Skin of body (tissue), 2 donors: Measurements from ENCODE around the gene TEN1. TPM values are rescaled to one million over a fixed set of nuclear protein-coding genes. Genes with fewer than 3 reads are reported as not detected.

Experiments used
- DNase-seq: peaks from one replicate; lab custom pipeline; 2025; lab: John Stamatoyannopoulos, UW
- total RNA-seq: library from RNA; depleted of rRNA; stranded (reverse); fragments of >200 nt; gene quantifications from one replicate; pipeline ENCODE4 v1.2.3, GENCODE V29; 2014

The TEN1 gene
- total RNA-seq, 1 donor from 2014 or later: 16.0 TPM

DNA sequence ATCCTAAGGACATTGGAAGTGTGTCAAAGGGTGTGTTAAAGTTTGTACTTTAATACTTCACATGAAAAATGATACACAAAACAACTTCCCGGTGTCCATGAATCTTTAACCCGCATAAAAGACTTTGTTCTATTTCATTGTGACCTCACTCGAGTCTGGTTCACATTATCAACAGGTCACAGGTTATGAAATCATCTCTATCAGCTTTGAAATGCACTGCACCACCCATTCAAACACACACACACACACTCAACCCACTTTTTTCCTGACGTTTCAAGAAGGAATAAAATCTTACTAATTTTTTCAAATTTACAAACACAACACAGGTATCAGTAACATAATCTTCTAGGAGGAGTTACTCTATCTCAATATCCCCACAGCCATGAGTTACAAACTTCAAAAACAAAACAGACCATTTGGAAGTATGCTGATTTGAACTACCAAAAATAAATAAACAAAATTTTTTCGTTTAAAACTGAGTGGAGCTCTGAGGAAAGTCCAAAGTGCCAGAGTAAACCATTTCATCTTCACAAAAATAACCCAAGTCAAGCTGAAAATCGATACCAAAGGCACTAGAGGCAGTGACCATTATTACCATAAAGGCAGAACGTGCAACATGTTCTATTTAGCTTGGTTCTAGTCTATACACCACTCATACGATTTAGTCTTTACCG, 2.7 kb upstream of the TEN1 start:
- no peak for DNase-seq

GRCh38 chr17:75979705-75980187, 706 bp downstream of the TEN1 start:
- no peak for DNase-seq

GRCh38 chr17:75980188-75981018, 1.4 kb downstream of the TEN1 start:
- no peak for DNase-seq

GRCh38 chr17:75981019-75981615, 2.1 kb downstream of the TEN1 start:
- DNase-seq: no peak

DNA sequence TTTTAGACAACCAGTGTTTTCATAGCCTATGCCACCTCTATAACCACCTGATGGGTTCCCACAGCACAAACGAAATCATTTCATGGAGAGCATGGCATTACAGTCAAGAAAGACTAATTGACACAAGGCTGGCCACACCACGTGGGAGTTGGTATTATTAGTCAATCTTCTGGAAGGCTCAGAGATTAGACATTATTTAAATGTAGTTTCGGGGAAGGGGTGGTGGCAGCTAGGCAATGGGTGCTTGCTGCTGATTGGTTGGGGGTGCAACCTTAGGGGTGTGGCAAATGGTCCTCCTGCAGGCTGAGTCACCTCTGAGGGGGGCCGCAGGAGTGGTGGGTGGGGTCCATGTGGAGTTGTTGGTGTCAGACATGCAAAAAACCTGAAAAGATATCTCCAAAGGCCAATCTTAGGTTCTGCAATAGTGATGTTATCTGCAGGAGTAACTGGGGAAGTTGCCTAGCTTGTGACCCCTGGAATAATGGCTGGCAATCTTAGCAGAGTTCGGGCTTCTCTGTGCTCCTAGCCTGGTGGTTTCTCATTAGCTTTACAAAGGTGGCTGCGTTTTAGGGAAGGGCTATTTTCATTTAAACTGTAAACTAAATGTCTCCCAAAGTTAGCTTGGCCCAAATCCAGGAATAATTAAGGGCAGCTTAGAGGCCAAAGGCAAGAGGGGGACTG, 4.6 kb downstream of the TEN1 start:
- no peak for DNase-seq

DNA sequence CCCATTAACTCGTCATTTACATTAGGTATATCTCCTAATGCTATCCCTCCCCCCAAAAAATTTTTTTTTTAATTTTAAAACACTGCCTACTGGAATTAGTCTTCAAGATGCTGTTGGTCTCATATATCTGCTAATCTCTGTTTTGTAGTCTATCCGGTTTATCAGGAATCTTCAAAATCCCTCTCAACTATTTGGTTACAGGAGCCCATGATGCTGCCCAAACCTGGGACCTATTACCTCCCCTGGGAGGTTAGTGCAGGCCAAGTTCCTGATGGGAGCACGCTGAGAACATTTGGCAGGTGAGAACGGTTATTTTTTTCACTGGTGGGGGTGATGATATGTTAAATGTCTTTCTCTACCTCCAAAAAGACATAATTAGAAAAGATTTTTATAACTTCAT, 6.9 kb downstream of the TEN1 start:
- no peak for DNase-seq

DNA sequence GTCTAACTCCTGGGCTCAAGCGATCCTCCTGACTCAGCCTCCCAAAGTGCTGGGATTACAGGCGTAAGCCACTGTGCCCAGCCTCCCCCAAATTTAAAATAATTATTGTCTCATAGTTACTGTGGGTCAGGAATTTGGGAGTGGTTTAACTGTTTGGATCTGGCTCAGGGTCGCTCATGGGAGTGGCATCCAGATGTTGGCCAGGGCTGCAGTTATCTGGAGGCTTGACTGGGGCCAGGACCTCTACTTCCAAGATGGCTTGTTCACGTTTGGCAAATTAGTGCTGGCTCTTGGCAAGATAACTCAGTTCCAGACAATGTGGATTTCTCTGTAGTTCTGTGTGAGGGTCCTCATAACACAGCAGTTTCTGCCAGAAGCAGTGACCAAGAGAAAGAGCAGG, 8.0 kb downstream of the TEN1 start:
- DNase-seq: no peak

DNA sequence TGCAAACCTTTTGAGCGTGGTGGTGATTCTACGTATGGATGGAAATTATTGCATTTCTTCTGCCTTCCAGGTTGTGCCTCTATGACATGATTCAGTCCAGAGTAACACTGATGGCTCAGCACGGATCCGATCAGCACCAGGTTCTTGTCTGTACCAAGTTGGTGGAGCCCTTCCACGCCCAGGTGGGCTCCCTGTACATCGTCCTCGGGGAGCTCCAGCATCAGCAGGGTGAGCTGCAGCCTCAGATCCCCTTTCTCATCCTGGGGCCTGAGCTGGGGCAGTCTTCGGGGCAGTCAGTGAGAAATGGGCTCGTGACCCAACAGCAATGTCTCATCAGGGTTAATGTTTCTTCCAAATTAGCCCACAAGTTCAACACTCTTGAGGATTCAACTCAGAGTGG, 12.4 kb downstream of the TEN1 start:
- no peak for DNase-seq

DNA sequence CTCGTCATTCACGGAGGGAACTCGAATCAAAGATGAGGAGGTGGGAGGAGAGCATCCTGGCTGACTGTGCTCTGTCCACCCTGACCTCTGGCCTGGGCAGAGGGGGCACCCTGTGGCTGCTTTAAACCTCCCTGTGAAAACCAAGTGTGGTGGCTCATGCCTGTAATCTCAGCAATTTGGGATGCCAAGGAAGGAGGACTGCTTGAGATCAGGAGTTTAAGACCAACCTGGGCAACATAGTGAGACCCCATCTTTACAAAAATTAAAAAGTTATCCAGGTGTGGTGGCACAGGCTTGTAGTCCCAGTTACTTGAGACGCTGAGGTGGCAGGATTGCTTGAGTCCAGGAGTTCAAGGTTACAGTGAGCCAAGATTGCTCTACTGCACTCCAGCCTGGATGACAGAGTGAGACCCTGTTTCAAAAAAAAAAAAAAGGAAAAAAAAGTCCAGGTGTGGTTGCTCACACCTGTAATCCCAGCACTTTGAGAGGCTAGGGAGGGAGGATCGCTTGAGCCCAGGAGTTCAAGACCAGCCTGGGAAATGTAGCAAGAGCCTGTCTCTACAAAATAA, 15.8 kb downstream of the TEN1 start:
- no peak for DNase-seq

DNA sequence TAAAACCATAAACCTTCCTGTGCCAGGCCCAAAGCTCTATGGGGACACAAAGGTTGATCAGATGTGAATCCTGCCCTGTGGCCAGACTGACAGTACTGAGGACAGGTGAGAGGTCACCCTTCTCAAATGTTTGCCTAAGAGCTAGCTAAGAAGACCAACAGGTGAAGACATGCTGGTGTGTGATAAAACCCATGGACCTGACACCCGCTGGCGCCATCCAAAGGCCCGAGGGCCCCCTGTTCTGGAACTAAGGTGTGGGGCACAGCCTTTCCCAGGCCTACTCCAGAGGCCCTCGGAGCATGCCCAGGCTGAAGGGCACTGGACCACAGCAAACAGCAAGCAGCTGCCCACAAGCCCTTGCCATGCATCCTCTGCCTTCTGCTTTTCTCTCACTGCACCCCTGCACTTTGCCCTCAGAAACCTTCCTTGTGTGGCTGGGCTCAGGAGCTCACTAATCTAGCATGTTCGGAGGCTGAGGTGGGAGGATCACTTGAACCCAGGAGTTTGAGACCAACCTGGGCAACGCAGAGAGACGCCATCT, 16.4 kb downstream of the TEN1 start:
- no peak for DNase-seq

GRCh38 chr17:75996665-75997590, 17.9 kb downstream of the TEN1 start:
- no peak for DNase-seq

DNA sequence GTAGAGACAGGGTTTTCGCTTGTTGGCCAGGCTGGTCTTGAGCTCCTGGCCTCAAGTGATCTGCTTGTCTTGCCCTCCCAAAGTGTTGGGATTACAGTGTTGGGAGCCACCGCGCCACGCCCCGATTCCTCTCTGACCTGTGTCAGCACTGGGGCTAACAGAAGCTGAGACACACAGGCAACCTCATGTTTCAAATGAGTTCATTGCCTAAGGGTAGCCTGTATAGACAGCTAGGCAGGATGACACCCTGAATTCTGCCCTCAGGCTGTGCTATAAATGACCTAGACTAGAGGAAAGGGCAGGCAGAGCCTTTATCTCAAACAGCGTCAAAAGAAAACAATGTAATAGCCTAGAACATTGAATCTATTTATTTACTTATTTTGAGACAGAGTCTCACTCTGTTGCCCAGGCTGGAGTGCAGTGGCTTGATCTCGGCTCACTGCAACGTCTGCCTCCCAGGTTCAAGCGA, 19.3 kb downstream of the TEN1 start:
- DNase-seq: no peak

DNA sequence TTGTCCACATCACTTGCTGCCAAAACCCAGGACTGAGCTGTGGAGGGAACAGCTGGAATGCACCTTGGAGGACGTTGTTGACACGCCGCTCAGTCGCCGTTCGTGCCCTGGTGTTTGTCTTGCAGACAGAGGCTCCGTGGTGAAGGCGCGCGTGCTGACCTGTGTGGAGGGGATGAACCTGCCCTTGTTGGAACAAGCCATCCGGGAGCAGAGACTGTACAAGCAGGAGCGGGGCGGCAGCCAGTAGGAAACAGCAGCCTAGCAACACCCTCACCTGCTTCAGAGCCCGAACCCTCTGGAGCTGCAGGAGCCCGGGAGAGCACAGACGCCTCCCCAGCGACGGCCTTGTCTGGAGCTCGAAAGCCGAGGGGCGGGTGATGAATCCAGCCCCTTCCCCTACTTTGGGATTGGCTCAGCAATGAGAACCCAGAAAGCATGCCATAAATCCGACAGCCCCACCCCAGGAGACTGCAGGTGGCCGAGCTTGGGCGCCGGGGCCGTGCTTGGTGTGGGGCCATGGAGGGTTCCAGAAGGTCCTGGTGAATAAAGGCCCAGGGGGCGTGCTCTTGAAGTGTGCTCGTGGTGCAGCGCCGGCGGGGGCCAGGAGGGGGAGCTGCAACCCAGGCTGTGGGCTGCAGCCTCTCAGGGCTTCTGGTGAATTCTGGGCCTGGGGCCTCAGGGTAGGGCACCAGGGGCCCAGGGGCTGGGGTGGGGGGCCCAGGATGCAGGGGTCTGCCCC, 21.1 kb downstream of the TEN1 start:
- DNase-seq: no peak

DNA sequence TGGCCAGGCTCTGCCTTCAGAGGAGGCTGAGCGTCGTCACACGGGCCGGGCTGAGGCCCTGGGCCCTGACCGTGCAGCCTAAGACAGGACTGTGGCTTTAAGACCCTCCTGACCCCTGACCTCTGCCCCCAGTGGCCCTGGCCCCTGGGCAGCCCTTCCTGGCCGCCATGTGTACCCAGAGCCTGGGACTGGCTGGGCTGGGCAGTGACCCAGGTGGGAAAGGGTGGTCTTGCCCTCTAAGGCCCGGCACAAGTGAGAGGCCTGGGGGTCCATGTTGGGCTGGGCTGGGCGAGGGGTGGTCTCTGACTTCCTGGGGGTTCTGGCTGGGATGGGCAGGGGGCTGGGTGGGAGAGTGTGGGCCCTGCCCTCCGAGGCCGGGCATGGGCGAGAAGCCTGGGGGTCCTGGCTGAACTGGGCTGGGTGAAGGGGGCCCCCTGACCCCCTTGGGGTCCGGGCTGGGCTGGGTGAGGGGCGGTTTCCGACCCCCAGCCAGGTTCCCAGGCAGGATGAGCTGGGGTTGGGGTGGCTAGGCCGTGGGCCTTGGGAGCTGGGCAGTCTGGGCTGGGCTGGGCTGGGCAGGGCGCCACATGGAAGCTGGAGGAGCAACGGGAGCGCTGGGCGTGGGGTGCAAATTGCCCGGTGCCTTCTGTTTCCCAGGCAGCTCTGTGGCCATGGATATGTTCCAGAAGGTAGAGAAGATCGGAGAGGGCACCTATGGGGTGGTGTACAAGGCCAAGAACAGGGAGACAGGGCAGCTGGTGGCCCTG, 21.9 kb downstream of the TEN1 start, which contains the start of gene CDK3:
Gene CDK3 (plus strand): TSS at position 101 of the 767 bp plus-strand sequence. CDS start 571 bp downstream, at position 672.
- no peak for DNase-seq

DNA sequence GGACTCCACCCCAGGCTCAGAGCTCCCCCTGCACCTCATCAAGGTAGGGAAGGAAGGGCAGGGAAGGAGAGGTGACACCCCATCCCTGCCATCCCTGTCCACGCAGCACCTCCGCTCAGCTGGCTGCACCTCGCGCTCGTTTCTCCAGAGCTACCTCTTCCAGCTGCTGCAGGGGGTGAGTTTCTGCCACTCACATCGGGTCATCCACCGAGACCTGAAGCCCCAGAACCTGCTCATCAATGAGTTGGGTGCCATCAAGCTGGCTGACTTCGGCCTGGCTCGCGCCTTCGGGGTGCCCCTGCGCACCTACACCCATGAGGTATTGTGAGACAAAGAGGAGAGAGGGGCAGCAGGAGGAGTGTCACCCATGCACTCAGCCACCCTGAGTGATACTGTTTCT, 23.1 kb downstream of the TEN1 start:
- DNase-seq: no peak

DNA sequence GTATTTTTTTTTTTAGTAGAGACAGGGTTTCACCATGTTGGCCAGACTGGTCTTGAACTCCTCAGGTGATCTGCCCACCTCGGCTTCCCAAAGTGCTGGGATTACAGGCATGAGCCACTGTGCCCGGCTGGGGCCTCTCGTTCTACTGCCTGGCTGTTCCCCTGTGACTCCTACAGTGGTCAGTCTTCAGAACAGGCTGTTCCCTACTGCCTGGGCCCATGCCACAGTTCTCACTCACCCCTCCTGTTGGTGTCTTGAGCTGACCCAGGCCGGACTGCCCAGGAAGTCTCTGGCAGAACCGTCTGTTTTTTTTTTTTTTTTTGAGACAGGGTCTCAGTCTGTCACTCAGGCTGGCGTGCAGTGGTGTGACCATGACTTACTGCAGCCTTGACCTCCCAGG, 24.9 kb downstream of the TEN1 start:
- no peak for DNase-seq

GRCh38 chr17:76004750-76005262, 25.8 kb downstream of the TEN1 start:
- DNase-seq: no peak
